8988T (cell line): ENCODE data around the gene CYP2J2.
"Not testable (repeated sequence)": the region's sequence is repeated elsewhere in the genome, so short reads cannot be mapped to it uniquely, and the experiment has no call there.

Experiments
- DNase-seq: peaks from one replicate; pipeline ENCODE4 v3.0.0; 2011

CYP2J2 gene

GRCh38 chr1:59926381-59927123 lies at the start of gene CYP2J2:
TSS of gene CYP2J2 (minus strand) at chr1:59926773. CDS start at chr1:59926746, 27 bp downstream.
- DNase-seq = peak; percentile 7

DNA sequence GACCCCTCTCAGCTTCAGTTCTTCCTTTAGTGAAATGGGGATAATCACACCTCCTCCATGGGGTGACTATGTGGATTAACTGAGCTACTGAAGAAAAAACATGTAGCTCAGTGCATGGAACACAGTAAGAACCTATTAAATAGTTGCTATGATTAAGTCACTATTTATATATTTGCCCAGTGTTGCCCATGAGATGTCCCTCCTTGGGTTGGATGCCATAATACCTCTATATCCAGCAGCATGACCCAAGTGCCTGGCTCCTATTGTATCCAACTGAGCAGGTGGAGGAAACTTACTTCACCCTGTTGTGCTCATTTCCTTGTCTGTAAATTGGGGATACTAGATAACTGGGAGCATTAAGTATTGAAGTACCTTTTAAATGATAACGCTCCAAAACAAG lies 47.1 kb upstream of the CYP2J2 start:
- no peak for DNase-seq

GRCh38 chr1:59972216-59972927 lies 45.8 kb upstream of the CYP2J2 start:
- DNase-seq = no peak

DNA sequence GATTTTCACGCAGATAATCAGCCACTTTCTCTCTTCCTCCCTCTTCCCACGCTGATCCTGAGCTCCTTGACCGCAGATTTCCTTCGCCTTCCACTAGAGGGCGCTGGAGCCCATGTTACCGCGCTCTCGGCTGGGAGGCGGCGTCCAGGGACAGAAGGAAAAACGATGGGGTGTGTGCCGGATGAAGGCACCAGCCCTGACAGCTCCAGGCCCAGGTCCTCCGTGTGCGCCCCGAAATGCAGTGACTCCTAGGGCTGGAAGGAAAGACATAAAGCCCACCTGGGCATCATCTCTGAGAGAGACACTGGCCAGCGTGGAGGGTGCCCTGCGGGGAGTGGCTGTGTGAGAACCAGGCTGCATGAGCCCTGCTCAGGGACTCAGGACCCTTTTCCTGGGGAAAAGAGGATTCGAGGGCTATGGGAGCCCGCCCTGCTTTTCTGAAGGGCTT lies 44.9 kb upstream of the CYP2J2 start:
- DNase-seq = peak; percentile 70

- DNase-seq = not testable (repeated sequence)
Measured at GRCh38 chr1:59969542-59970175, 43.1 kb upstream of the CYP2J2 start.

DNA sequence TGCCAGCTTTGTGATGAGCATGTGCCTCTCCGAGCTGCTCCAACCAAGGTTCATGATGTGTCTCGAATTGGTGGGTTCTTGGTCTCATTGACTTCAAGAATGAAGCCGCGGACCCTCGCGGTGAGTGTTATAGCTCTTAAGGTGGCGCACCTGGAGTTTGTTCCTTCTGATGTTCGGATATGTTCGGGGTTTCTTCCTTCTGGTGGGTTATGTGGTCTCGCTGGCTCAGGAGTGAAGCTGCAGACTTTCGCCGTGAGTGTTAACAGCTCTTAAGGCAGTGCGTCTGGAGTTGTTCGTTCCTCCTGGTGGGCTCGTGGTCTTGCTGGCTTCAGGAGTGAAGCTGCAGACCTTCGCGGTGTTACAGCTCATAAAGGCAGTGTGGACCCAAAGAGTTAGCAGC lies 42.2 kb upstream of the CYP2J2 start:
- DNase-seq = not testable (repeated sequence)

- no peak for DNase-seq
Measured at GRCh38 chr1:59967780-59968179, 41.2 kb upstream of the CYP2J2 start.

- no peak for DNase-seq
Measured at GRCh38 chr1:59967141-59967697, 40.6 kb upstream of the CYP2J2 start.

DNA sequence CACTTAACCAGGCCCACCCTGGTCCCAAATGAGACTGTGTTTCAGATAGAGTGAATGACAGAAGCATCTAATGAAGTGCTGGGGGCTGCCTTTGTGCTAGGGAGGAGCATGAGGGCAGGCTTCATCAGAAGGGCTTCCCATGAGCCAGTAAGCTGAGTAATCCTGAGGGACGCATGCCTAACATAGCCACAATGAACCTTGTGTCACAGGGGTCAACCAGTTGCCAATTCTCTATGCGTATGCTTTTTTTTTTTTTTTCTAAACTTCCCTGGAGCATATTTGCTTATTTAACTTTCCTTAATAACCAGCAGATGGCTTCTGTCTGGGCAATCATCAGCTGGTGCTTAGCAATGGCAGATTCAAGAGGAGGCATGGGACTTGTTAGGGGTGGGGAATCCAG lies 25.5 kb upstream of the CYP2J2 start:
- no peak for DNase-seq

GRCh38 chr1:59949648-59950047 lies 23.1 kb upstream of the CYP2J2 start:
- no peak for DNase-seq

- DNase-seq = no peak
Measured at GRCh38 chr1:59948990-59949389, 22.4 kb upstream of the CYP2J2 start.

DNA sequence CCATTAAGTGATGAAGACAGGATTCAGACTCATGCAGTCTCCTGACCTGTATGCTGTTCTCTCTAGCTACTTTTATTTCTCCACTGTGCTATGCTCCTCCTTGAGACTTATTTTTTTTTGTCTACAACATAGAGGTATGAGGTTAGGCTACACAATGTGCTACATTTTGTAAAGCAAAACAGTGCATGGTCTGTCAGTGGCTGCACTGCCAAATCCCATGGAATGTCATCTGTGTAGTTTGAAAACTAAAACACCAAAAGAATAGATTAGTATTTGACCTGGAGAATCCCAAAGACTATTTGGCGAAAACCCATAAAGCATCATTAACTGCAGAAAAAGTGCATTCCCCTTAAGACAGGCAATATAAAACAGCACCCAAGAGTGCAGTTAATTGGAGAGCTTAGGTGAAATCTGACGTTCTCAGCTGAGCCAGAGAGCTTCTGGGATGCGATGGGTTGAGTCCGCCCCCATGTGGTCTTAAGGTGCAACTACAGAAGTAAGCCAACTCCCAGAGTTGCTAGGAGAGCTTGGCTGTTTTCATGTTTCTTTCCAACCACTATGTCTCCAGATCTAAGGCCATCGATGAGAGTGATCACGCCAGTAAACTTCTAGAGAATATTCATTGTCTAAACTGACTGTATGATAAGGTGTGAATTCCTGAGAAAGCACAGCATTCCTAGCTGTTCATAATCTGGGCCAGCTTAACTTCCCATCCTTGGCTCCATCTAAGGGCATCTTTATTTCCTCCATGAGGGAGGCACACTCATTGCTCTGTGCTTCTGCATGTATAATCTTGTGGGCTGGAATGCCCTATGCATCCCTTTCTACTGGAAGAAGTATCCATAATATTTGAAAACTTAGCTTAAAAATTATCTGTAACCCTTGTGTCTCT lies 20.7 kb upstream of the CYP2J2 start:
- DNase-seq = no peak

DNA sequence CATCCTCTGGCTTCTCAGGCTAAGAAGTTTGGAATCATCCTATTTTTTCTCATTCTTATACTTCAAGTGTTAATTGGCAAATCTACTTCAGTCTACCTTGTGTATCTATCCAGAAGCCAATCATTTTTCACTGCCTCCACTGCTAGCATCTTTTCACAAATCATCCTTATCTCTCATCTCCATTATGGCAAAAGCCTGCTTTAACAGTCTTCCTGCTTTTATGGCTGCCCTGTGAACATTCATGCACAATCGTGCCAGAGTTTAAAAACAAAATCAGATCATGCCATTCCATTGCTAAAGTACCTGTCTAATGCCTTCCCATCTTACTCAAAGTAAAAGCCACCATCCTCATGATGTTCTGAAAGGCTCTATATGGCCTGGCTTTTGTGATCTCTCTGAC lies 19.2 kb upstream of the CYP2J2 start:
- no peak for DNase-seq

DNA sequence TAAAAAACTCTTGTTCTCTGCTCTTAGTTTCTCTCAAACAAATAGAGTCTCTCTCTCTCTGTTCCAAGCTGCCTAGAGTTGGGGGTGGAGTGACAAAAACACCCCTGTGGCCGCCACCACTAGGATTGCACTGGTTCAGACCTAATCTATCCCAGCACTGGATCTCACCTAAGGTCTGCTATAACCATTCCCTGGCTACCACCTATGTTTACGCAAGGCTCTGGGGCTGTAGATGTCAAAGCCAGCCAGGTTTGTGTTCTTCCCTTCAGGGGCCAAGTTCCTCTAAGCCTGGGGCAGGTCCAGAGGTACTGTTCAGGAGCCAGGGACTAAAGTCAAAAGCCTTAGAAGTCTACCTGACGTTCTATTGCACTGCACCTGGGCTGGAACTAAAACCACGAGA lies 12.8 kb upstream of the CYP2J2 start:
- no peak for DNase-seq

GRCh38 chr1:59937636-59938210 lies 11.2 kb upstream of the CYP2J2 start:
- no peak for DNase-seq

DNA sequence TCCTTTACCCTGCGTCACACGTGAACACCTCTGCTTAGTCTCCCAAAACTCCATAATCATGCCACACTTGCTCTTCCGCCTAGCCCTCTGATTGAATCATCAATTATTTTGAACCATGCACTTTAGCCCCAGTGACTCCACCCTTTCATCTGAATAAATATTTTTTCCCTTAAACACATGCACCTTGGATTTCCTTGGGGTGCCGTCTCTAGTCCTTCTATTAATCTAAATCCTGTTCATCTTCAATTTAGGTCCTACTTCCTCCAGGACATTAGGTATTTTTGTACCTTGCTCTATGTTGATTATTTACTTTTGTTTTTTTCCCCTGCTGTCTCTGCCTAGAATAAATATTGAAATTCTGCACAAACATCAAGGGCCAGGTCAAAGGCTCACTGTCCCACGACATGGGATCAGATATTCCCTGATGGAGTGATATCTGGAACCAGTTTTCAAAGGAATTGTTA lies 9.8 kb upstream of the CYP2J2 start:
- DNase-seq = no peak

GRCh38 chr1:59928996-59929395 lies 2.4 kb upstream of the CYP2J2 start:
- DNase-seq = no peak

DNA sequence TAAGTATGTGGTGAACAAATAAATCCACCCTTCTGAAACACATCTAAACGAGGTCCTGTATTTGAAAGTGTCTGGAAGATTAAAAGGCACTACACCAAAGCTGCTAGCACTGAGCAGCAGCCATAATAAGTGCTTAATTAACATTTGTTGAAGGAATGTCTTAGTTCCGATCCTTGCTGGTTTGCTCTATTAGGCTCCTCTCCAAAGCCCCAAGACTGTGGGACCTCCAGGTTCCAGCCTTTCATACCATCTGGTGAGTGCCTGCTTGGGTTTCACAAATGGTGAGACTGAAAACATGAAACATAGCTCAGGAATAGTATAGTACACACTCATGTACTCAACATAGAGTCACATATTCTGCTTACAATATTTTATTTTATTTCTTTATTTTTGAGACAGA lies 640 bp upstream of the CYP2J2 start:
- no peak for DNase-seq

DNA sequence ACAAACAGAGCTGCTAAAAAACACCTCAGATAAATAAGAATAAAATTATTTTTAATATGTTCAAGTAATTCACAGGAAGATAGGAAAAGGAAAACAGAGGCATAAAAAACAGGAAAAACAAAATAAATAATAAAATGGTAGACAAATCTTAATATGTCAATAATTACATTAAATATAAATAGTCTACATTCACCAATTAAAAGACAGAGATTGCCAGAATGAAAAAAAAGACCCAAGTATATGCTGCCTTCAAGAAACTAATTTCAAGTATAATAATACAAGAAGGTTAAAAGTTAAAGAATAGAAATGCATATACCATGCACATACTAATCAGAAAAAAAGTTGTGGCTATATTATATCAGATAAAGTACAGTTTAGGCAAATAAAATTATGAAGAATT lies 1.9 kb downstream of the CYP2J2 start:
- no peak for DNase-seq

DNA sequence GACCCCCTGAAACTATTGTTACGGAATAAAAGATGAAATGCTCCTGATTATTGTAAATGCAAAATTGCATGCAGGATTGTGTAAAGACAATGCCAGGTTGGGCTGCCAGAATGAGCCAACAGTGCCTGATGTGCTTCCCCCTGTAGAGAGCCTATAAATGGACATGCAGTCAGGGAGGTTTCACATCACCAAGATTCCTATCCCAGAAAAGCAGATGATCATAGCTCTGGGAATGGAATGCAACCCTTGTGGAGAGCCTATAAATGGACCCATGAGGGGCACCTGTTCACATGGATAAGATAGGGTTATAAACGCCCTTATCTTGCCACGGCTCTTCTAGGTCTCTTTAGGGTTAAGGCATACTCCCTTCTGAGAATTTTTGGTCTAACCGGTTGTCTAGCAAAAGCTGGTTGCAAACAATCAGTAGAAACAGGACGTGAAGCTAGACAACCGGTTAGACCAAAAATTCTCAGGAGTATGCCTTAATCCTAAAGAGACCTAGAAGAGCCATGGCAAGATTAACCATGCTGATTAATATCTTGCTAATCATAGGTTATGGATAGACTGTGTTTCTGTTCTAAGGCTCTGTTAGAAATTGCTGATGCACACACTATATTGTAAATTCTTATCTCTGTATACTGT lies 5.2 kb downstream of the CYP2J2 start:
- not testable (repeated sequence) for DNase-seq

- DNase-seq = no peak
Measured at GRCh38 chr1:59919746-59920145, 6.8 kb downstream of the CYP2J2 start.

GRCh38 chr1:59917785-59918180 lies 8.8 kb downstream of the CYP2J2 start:
- DNase-seq = no peak
